HEK293 (cell line): ENCODE results near the gene IGF2BP2.

Source experiments
- CTCF ChIP-seq: fragments of 450-650 bp; formaldehyde crosslinking; IDR thresholded peaks from 2 replicates; pipeline ENCODE4 v1.5.1; 2016; ENCODE audit warnings: missing biosample characterization, missing genetic modification characterization
- HIC1 ChIP-seq: fragments of 450-650 bp; formaldehyde crosslinking; IDR thresholded peaks from 2 replicates; pipeline ENCODE4 v1.5.1; 2016; ENCODE audit warnings: missing biosample characterization, missing genetic modification characterization
- YY1 ChIP-seq: fragments of 450-650 bp; formaldehyde crosslinking; IDR thresholded peaks from 2 replicates; pipeline ENCODE4 v1.5.1; 2018; ENCODE audit warnings: missing biosample characterization, missing genetic modification characterization
- ZNF121 ChIP-seq: fragments of 450-650 bp; formaldehyde crosslinking; IDR thresholded peaks from 2 replicates; pipeline ENCODE4 v1.5.1; 2016; ENCODE audit warnings: missing biosample characterization, missing genetic modification characterization
- ZNF175 ChIP-seq: fragments of 450-650 bp; formaldehyde crosslinking; IDR thresholded peaks from 2 replicates; pipeline ENCODE4 v1.5.1; 2016; ENCODE audit warnings: missing biosample characterization, missing genetic modification characterization
- ZNF214 ChIP-seq: fragments of 450-650 bp; formaldehyde crosslinking; IDR thresholded peaks from 2 replicates; pipeline ENCODE4 v1.5.1; 2017; ENCODE audit warnings: missing biosample characterization, mild to moderate bottlenecking, missing genetic modification characterization, borderline replicate concordance
- ZNF707 ChIP-seq: fragments of 450-650 bp; formaldehyde crosslinking; IDR thresholded peaks from 2 replicates; pipeline ENCODE4 v1.5.1; 2016; ENCODE audit warnings: missing biosample characterization, missing genetic modification characterization

GRCh38 chr3:185687271-185687878 lies 137.5 kb downstream of the IGF2BP2 start:
- TF ChIP-seq YY1 (tag by site-specific recombination) (no peak), ZNF707 (tag by site-specific recombination) (no peak), CTCF (tag by site-specific recombination) (no peak), ZNF175 (no peak), HIC1 (tag by site-specific recombination) (no peak), ZNF214 (no peak), ZNF121 (no peak)
